Liver (tissue), 9 donors: ENCODE data around the gene ITGB2. TPM values are rescaled to one million over a fixed set of nuclear protein-coding genes. Genes with fewer than 3 reads are reported as not detected.

Experiments used
- DNase-seq: peaks from one replicate; pipeline ENCODE4 v3.0.0-alpha.2; 2017; ENCODE audit warnings: low spot score
- H3K27ac ChIP-seq, 2 donors: one replicate each; pipeline ENCODE4 v1.7.0; 2013; ENCODE audit warnings: inconsistent platforms in 2 of 2, low read length in 2 of 2, control low read depth in 1 of 2, low read depth in 1 of 2, mild to moderate bottlenecking in 1 of 2
- H3K27me3 ChIP-seq, 4 donors: one replicate each; pipeline versions ENCODE4 v1.6.1 to v1.7.0; 2013; ENCODE audit warnings: low read length in 3 of 4, inconsistent platforms in 1 of 4, mild to moderate bottlenecking in 1 of 4, moderate library complexity in 1 of 4; ENCODE audit not compliant: control insufficient read depth in 4 of 4, insufficient read depth in 4 of 4
- H3K36me3 ChIP-seq, 4 donors: one replicate each; pipeline versions ENCODE4 v1.6.1 to v1.7.0; 2013; ENCODE audit warnings: low read length in 3 of 4, mild to moderate bottlenecking in 3 of 4, low read depth in 1 of 4, moderate library complexity in 1 of 4; ENCODE audit not compliant: control insufficient read depth in 4 of 4, insufficient read depth in 3 of 4
- H3K4me1 ChIP-seq, 4 donors: one replicate each; pipeline versions ENCODE4 v1.6.1 to v1.7.0; 2013; ENCODE audit warnings: low read length in 3 of 4, mild to moderate bottlenecking in 3 of 4, moderate library complexity in 1 of 4; ENCODE audit not compliant: control insufficient read depth in 4 of 4, insufficient read depth in 4 of 4
- H3K4me3 ChIP-seq, 3 donors: one replicate each; pipeline versions ENCODE4 v1.6.1 to v1.7.0; 2013; ENCODE audit warnings: low read length in 3 of 3, control low read depth in 1 of 3, low read depth in 1 of 3, mild to moderate bottlenecking in 1 of 3
- H3K9ac ChIP-seq, 2 donors: one replicate each; pipeline ENCODE4 v1.7.0; 2013; ENCODE audit warnings: low read length in 2 of 2, mild to moderate bottlenecking in 2 of 2, moderate library complexity in 2 of 2, control low read depth in 1 of 2, low read depth in 1 of 2
- H3K9me3 ChIP-seq, 4 donors: one replicate each; pipeline versions ENCODE4 v1.6.1 to v1.7.0; 2013; ENCODE audit warnings: low read length in 3 of 4; ENCODE audit not compliant: control insufficient read depth in 4 of 4
- FOXA1 ChIP-seq: IDR thresholded peaks from 2 replicates; pipeline ENCODE4 v1.6.1; 2016; ENCODE audit warnings: antibody characterized with exemption
- GABPA ChIP-seq, 2 donors: IDR thresholded peaks in 1 of 2; conservative IDR thresholded peaks in 1 of 2; 2 replicates each; pipeline ENCODE4 v1.6.1; 2016; ENCODE audit warnings: antibody characterized with exemption in 2 of 2, mild to moderate bottlenecking in 1 of 2, moderate library complexity in 1 of 2
- HNF4A ChIP-seq, 2 donors: conservative IDR thresholded peaks; 2 replicates each; pipeline ENCODE4 v1.6.1; 2016; ENCODE audit warnings: antibody characterized with exemption in 2 of 2, mild to moderate bottlenecking in 2 of 2
- MAX ChIP-seq: IDR thresholded peaks from 2 replicates; pipeline ENCODE4 v1.6.1; 2016; ENCODE audit warnings: antibody characterized with exemption
- NR2F2 ChIP-seq: IDR thresholded peaks from 2 replicates; pipeline ENCODE4 v1.6.1; 2016; ENCODE audit warnings: antibody characterized with exemption
- REST ChIP-seq: IDR thresholded peaks from 2 replicates; pipeline ENCODE4 v1.6.1; 2016; ENCODE audit warnings: antibody characterized with exemption, mild to moderate bottlenecking
- SP1 ChIP-seq: IDR thresholded peaks from 2 replicates; pipeline ENCODE4 v1.6.1; 2018; ENCODE audit warnings: antibody characterized with exemption, mild to moderate bottlenecking
- YY1 ChIP-seq: IDR thresholded peaks from 2 replicates; pipeline ENCODE4 v1.6.1; 2016; ENCODE audit warnings: antibody characterized with exemption, mild to moderate bottlenecking
- WGBS: extraction: QIAGEN DNeasy Blood & Tissue Kit; methylation state at CpG from one replicate; pipeline ENCODE4 v1.1.7; 2013; 5-methylcytosine and 5-hydroxymethylcytosine counted together
- polyA plus RNA-seq, 2 donors: library from polyadenylated mRNA; stranded (reverse) in 1 of 2; unstranded in 1 of 2; fragments of 200-250 nt in 1 of 2; fragments of >200 nt in 1 of 2; fragmentation: Nextera tagmentation in 1 of 2; extraction: Ambion mirVana in 1 of 2; gene quantifications; one replicate each; pipeline versions ENCODE4 v1.2.1 to v1.2.3, GENCODE V29; 2013 to 2015
- total RNA-seq, 2 donors: library from RNA; depleted of rRNA; stranded (reverse); fragments of >200 nt; gene quantifications; one replicate each; pipeline ENCODE4 v1.2.3, GENCODE V29; 2014
- TF ChIP-seq, protein P1 (sequence below): fragments of 150-350 bp; IDR thresholded peaks from 2 replicates; pipeline ENCODE4 v1.5.1; 2017; ENCODE audit warnings: improper control_type of control experiment, low read depth, low read length; ENCODE audit not compliant: missing input control
- donor health status: healthy.
- donor health status: healthy.
- donor health status: healthy.
- donor health status: healthy.
- donor health status: healthy.

The ITGB2 gene
- total and polyA plus RNA-seq, 4 donors: 9.6 to 50.6 (median 28.7) TPM

DNA sequence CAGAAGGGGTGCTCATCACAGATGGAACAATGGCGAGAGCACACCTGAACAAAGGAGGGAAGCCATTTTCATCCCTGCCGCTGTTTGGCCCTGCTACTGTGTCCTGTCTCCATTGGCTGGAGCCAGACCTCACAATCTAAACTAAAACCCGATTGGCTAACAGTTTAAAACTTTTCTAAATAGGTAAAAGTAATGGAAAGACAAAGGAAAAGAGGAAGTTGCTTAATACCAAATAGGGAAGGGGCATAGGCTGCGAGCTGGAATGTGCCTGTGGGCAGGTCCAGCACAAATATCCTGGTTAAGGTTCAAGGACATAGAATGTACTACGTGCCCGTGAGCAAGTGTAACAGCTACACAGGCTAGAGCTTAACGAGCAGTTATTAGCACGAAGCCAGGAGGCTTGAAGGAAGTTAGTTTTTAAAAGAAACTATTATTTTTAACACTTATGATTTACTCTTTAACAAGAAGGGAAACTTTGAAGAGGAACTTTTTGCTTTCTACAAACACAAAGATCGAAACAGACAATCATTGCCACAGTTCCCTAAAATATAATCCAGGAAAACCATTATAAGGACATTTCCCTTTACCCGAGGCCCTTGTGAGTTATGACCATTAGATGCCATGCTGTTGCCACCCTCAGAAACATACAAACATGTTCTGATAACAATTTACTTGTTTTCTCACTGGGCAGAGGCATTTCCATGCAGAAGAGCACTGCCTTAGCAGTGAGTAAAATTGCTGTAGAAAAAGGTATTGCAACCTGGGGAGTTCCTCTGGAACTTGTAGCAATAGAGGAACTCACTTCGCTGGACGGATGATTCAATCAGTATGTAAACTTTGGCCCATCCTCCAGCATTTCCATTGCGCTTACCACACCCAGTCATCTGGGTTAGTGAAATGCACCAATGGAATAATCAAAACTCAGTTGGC lies 42.4 kb downstream of the ITGB2 start (continued):
- TF ChIP-seq, protein P1, sequence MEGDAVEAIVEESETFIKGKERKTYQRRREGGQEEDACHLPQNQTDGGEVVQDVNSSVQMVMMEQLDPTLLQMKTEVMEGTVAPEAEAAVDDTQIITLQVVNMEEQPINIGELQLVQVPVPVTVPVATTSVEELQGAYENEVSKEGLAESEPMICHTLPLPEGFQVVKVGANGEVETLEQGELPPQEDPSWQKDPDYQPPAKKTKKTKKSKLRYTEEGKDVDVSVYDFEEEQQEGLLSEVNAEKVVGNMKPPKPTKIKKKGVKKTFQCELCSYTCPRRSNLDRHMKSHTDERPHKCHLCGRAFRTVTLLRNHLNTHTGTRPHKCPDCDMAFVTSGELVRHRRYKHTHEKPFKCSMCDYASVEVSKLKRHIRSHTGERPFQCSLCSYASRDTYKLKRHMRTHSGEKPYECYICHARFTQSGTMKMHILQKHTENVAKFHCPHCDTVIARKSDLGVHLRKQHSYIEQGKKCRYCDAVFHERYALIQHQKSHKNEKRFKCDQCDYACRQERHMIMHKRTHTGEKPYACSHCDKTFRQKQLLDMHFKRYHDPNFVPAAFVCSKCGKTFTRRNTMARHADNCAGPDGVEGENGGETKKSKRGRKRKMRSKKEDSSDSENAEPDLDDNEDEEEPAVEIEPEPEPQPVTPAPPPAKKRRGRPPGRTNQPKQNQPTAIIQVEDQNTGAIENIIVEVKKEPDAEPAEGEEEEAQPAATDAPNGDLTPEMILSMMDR: peak; percentile 28
- TF ChIP-seq MAX: peak; percentile 98
- peak; percentile 89 for TF ChIP-seq YY1
- peak; percentile 70 for TF ChIP-seq REST

GRCh38 chr21:44876849-44877575 lies 43.7 kb downstream of the ITGB2 start:
- H3K4me3 ChIP-seq: no peak overlapping the region
- no peak for DNase-seq
- no peaks in the 10 kb centered on the region for H3K36me3 ChIP-seq
- H3K27ac ChIP-seq: peak overlapping the region in 1 of 2 donors; percentile 63
- H3K4me1 ChIP-seq: peaks cover 0 to 45% (median 22%) of the 10 kb centered on the region in 4 donors
- H3K27me3 ChIP-seq: no peaks in the 10 kb centered on the region
- WGBS: 96% methylated on average over 12 of the region's 12 CpGs
- H3K9me3 ChIP-seq: no peaks in the 10 kb centered on the region
- TF ChIP-seq HNF4A (conservative IDR thresholded peaks at IDR 0.05): no peak
- no peak for TF ChIP-seq SP1
- TF ChIP-seq NR2F2: no peak
- TF ChIP-seq FOXA1: no peak
- no peak for TF ChIP-seq GABPA (IDR thresholded peaks at IDR 0.05 in 1 of 2, conservative IDR thresholded peaks at IDR 0.05 in 1 of 2)
- TF ChIP-seq, protein P1: no peak
- H3K9ac ChIP-seq: no peak overlapping the region
